RKO (cell line): ENCODE measurements around the gene ZKSCAN3.
"Not testable (repeated sequence)": the region's sequence is repeated elsewhere in the genome, so short reads cannot be mapped to it uniquely, and the experiment has no call there.

Source experiments
- DNase-seq: peaks from one replicate; pipeline ENCODE4 v3.0.0-alpha.2; 2016; ENCODE audit warnings: low spot score

Gene ZKSCAN3

DNA sequence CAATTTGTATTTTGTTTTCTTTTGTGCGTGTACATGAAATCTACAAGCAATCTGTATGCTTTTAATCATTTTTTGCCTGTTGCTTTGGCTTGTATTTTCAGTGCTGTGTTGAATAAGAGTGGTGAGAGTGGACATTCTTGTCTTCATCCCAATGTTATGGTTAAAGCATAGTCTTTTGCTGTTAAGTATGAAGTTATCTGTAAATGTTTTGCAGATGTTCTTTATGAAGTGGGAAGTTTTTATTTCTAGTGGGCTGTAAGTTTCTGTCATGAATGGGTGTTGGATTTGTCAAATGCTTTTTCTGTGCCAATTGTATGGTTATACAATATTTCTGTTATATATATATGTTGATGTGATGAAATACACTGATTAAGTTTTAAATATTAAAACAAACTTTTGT lies 24.2 kb downstream of the ZKSCAN3 start:
- DNase-seq = no peak

DNA sequence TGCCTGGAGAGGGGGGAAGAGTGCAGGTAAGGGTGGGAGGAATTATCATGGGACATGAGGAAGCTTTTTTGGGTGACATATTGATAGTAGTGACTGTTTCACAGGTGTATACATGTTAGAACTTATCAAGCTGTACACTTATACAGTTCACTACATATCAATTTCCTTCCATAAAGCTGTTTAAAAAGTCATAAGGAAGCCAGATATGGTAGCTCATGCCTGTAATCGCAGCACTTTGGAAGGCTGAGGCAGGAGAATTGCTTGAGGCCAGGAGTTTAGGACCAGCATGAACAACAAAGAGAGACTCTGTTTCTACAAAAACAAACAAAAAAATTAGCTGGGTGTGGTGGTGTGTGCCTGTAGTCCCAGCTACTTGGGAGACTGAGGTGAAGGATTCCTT lies 28.1 kb downstream of the ZKSCAN3 start:
- no peak for DNase-seq

DNA sequence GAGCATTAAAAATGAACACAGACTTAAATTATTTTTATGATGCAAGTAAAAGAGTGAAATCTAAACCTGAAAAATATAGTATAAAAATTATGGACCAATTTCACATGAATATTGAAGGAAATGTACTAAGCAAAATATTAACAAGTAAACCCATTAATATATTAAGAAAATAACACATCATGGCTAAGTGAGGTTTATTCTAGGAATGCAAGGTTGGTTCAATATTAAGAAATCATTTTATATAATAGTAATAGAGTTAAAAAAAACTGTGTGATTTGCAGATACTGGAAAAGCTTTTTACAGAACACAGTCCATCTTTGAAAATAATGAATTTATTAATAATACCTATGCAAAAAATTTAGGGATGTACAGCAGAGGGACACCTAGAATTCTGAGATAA lies 28.9 kb downstream of the ZKSCAN3 start:
- no peak for DNase-seq

DNA sequence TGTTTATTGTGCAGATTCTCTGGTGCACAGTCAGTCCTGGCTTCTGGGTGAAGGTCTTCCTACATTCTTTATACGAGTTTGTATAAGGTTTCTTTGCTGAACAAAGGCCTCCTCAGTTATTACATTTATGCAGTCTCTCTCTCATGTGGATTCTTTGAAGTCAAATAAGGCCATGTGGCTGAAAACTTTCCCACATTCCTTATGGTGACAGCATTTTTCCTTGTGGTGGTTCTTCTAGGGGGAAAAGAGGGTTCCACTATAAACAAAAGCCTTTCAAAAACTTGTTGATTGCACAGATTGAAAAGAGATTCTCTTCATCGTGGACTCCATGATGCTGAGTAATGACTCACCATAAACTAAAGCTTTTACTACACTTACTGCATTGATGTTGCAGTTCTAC lies 30.6 kb downstream of the ZKSCAN3 start:
- DNase-seq = no peak

DNA sequence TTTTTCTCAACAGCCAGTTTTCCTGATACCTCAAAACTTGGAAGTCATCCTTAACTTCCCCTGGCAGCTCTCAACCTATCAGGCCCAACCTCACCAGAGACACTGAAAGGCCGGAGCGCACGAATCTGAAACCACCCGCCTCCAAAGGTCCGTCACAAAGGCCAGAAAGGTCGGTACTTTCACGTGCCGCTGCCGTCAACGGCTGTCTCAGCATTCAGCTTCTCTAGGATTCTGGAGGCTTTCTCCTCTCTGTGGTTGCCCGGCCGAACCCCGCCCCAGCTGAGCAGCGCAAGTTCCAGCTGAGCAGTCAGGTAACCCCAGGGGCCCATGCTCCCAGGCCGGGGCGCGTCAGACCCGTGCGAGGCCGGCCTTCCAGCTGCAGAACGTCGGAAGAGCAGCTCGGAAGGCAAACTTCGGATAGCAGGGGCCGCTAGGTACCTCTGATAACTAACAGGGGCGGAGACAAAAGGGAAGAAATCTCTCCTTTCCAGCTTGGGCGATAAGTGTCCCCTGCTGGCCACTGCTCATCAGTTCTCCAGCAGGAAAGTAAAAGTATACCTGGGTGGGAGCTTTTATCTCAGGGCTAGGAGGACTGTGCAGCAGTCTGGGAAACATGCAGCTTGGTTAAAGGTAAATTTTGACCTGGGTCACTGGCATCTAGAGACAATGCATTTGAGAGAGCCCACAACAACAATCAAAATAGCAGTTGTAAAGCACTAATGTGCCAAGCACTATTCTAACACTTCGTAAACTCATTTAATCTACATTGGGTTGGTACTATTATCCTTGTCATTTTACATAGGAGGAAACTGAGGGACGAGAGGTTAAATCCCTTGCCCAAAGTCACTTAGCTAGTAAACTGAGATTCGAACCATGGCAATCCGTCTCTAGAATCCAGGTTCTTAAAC lies 33.7 kb downstream of the ZKSCAN3 start:
- DNase-seq = peak; percentile 94

DNA sequence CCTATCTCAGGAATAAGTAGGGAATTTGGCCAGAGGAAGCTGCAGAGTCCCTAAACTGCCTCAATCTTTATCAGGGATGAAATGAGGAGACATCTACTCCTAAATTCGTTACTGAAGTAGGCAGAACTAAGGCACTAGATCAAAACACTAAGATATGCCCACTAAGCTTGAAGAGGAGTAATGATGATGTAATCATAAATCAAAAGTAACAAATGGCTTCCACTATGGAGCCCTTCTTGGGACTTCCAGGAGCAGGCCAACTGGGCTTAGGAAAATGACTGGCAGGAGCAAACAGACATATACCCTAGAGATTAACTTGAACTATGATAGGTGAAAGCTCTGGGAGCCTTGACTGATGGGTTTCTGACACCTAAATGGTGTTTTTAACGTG lies 34.4 kb downstream of the ZKSCAN3 start:
- DNase-seq = no peak

DNA sequence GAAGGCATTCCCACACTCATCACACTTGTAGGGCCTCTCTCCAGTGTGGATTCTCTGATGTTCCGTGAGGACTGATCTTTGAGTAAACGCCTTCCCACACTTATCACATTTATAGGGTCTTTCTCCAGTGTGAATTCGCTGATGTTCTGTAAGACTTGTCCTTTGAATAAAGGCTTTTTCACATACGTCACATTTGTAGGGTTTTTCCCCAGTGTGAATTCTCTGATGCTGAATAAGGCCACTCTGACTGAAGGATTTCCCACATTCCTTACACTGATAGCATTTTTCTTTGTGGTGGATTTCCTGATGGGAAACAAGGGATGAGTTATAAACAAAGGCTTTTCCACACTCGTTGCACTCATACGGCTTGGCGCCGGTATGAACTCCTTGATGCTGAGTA lies 40.9 kb downstream of the ZKSCAN3 start:
- DNase-seq = no peak

DNA sequence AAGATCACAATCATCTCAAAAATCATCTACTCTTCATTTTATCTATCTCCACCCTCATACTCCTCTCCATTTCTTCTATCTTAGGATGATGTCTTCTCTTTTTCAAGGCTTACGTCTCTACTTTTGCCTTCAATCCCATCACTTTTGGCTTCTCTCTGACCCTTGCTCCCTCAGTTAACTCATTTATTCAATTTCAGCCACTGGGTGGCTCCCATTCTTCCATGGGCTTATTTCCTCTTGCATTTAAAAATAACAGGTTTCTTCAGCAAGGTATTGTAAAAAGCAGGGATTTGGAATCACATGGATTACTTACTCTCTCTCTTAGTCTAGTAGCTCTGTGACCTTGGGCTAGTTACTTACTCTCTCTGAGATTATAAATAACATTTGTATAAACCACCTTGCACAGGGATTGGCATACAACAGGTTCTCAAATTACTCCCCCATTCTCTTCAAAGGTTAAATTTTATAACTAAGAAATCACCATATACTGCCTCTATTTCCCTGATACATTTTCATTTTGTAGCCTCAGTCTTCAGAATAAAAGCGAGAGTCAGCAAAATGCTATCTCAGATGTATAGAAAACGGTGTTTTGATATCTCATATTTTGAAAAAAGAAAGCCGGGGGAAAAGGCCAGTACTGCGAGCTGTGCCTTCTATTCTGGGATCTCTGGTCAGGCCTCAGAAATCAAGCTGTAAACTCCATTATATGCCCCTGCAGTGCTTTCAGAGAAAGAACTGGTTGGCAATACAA lies 44.3 kb downstream of the ZKSCAN3 start:
- peak; percentile 45 for DNase-seq

DNA sequence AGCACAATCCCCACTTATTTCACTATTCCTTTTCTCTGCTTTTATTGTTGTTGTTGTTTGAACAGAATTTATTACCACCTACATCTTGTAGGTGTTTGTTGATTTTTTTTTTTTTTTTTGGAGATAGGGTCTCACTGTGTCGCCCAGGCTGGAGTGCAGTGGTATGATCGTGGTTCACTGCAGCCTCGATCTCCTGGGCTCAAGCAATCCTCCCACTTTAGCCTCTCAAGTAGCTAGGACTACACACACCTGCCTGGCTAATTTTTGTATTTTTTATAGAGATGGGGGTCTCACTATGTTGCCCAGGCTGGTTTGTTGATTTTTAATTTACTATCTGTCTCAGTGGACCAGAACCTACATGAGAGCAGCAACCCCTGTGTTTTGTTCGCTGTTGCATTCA lies 46.2 kb downstream of the ZKSCAN3 start:
- DNase-seq = no peak

DNA sequence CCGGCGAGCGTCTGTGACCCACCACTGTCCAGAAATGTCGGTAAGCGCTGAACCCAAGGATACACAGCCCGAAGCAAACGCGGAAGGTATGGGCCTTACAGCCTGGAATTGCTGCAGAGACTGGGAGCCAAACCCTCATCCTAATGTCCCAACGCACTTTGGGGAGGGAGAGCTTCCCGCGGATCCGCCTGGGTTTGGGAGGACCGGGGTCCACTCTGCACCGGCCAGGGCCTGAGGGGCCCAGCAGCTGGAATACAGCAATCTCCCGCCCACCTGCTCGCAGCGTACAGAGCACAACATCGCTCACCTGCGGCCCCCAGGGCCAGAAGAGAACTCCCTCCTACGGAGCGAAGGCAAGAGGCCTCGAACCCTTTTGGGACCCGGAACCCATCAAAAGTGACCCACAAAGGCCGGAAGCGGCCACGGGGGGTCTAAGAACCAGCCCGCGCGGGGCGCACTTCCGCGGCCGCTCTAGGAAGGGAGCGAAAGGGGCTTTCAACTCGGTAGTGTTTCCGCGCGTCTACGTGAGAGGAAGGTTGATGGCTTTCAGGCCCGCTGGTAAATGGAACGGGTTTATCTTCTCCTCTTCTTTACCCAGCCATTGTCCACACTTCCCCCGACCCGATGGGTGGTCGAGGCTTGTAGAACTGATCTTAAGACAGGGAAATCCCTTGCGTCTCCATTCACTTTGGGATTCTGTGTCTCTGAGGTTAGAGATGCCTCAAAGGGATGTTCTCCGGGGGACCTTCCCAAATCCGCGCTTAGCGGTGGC lies 49.8 kb downstream of the ZKSCAN3 start, which contains the start of gene ZSCAN12:
ZSCAN12 (minus strand) TSS at position 398 of the 772 bp plus-strand sequence. CDS start 1,342 bp downstream, outside the sequence.
- DNase-seq = no peak

DNA sequence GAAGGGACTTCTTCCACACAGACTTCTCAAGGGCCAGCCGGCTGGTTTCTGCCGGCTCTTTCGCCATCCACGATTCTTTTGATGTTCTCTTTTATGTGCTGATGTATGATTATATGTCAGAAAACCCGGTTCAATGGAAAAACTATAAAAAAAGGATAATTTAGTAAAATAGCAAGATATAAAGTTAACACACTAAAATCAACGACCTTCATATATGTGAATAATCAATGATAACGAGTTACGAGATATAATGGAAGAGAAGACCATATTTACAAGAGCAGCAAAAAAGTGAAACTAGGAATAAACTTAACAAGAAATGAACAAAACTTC lies 50.3 kb downstream of the ZKSCAN3 start:
- no peak for DNase-seq

DNA sequence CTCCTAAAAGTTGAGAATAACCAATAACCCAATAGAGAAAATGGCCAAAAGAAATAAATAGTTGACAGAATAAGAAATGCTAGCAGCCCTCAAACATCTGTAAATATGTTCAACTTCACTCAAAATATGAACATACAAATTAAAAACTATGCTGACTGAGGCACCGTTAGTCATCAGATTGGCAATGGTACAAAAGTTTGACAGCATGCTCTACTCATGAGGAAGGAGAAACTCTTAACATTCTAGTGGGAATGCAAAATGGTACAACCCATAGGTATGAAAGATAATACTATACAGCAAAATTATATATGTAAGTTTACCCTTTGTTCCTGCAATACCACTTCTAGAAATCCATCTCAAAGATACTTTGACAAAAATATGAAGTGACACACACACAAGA lies 51.4 kb downstream of the ZKSCAN3 start:
- DNase-seq = peak; percentile 75

DNA sequence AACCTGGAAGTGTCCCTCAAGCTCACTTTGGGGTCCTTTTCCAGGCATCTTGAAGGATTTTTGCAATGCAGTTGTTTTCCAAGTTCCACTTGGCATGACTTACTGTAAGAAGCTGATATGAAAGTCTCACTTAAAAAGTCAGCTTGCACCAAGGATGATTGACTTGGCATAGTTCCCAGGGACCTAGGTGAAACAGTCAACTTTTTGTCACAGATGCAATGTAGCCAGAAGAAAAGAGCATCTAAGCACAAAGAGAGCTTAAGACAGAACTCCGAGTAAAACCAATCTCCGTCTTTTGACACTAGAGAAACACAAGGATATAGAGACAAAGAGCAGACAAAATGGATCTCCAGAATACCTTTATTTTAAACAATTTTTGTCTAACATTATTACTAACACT lies 52.5 kb downstream of the ZKSCAN3 start:
- DNase-seq = no peak

DNA sequence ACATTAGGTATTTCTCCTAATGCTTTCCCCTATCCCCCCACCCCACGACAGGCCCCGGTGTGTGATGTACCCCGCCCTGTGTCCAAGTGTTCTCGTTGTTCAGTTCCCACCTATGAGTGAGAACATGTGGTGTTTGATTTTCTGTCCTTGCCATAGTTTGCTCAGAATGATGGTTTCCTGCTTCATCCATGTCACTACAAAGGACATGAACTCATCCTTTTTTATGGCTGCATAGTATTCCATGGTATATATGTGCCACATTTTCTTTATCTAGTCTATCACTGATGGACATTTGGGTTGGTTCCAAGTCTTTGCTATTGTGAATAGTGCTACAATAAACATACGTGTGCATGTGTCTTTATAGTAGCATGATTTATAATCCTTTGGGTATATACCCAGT lies 54.2 kb downstream of the ZKSCAN3 start:
- DNase-seq = not testable (repeated sequence)

DNA sequence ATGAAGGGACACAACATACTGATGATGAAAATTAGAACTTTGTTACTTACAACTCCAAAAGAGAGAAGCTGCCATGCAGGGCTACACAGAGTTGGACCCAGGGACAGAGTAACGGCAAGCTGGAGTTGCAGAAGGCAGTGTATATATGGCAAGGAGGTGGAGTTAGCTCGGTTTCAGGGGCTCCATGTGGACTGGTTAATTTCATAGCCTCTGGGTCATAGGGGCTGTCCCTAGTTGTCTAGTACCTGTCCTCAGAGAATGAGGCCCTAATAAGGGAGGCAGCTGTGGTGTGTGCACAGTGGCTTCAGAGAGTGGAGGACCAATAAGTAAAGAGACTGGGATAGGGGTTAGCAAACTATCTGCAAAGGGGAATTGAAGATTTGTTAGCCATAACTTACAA lies 57.7 kb downstream of the ZKSCAN3 start:
- DNase-seq = no peak

DNA sequence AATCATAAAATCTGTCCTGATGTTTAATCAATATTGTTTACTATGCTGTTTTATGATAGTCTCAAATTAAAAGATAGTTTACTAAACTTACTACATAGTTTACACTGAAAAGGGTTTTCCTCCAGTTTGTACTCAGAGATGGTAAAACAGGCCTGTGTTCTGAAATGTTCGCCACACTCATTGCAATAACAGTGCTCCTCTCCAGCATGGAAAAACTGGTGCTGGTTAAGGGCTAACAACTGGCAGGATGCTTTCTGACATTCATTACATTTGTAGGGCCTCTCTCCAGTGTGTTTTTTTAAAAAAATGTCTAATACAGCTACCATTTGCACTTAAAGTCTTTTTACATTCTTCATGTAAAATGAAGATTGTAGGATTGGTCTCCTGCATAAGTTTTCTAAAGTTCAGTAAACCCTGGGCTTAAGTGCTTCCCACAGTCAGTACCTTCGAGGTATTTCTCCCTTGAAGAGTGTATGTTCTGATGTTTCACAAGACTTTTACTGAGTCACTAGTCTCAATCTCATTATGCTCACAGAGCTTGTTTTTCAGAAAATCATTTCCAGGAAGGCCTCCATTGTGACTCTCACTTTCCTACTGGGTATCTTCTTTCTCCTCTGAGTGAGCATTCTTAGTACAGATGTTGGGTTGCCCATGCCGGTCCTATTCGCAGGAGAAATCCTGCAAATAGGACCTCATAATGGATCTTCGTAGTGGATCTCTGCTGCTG lies 58.5 kb downstream of the ZKSCAN3 start:
- DNase-seq = no peak

DNA sequence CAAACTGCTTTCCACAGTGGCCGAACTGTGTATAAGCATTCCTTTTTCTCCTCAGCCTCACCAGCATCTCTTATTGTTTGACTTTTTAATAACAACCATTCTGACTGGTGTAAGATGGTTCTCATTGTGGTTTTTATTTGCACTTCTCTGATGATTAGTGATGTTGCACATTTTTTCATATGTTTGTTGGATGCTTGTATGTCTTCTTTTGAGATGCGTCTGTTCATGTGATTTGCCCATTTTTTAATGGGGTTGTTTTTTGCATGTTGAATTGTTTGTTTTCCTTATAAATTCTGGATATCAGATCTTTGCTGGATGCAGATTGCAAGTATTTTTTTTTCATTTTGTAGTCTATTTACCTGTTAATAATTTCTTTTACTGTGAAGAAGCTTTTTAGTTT lies 61.0 kb downstream of the ZKSCAN3 start:
- no peak for DNase-seq

DNA sequence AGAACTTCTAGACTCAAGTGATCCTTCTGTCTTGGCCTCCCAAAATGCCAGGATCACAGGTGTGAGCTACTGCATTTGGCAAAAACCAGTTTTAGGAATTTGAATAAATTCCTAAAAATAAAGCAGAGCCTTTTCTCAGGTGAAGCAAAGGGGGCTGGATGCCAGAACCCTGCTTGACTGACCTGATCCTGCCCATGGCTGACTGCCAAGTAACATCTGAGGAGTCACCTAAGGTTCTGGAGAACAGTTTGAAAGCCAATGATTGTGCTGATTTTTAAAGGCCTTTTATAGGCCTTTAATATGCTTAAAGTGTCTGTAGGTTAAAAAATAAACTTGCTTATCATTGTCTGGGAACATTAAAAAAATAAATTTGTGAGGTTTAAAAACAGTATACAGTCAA lies 63.9 kb downstream of the ZKSCAN3 start:
- no peak for DNase-seq
